Measurements from ENCODE around the gene FN1. TPM values are rescaled to one million over a fixed set of nuclear protein-coding genes. Genes with fewer than 3 reads are reported as not detected.

Gene FN1
- total RNA-seq, 1 donor from 2014 or later: 154 TPM

DNA sequence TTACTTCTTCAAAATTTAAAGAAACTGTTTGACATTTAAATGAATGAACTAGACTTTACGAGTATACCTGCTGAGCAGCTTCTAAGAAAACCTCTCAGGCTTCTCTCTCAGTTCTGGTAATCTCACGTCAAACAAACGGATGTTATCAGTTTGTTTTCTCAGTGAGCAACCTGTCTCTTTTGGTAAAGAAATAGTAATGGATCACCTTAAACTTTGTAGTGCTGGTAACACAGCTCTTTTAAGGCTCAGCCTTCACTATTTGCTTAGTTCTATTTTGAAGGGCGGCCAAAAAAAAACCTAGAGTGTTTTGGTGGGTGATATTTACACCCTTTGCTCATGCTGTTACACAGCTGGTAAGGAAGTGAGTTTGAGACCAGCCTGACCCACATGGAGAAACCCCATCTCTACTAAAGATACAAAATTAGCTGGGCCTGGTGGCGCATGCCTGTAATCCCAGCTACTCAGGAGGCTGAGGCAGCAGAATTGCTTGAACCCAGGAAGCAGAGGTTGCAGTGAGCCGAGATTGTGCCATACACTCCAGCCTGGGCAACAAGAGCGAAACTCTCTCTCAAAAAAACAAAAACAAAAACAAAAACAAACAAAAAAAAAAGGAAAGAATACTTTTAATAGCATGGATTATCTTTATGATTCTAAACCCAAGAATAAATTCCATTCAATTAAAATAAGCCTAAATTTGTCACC is 15.9 kb downstream of the FN1 start:
- intact Hi-C loops (cut with micrococcal nuclease): no loop called here
- Histone ChIP-seq H3K4me3 (no peak overlapping the region), H3K27ac (replicated peaks) (no peak overlapping the region), H3K36me3 (peaks cover 77% of the 10 kb centered on the region), H3K27me3 (ENCODE audit: low read depth) (no peaks in the 10 kb centered on the region), H3K4me1 (no peaks in the 10 kb centered on the region), H3K9me3 (replicated peaks) (no peaks in the 10 kb centered on the region)
- TF ChIP-seq, protein P1, sequence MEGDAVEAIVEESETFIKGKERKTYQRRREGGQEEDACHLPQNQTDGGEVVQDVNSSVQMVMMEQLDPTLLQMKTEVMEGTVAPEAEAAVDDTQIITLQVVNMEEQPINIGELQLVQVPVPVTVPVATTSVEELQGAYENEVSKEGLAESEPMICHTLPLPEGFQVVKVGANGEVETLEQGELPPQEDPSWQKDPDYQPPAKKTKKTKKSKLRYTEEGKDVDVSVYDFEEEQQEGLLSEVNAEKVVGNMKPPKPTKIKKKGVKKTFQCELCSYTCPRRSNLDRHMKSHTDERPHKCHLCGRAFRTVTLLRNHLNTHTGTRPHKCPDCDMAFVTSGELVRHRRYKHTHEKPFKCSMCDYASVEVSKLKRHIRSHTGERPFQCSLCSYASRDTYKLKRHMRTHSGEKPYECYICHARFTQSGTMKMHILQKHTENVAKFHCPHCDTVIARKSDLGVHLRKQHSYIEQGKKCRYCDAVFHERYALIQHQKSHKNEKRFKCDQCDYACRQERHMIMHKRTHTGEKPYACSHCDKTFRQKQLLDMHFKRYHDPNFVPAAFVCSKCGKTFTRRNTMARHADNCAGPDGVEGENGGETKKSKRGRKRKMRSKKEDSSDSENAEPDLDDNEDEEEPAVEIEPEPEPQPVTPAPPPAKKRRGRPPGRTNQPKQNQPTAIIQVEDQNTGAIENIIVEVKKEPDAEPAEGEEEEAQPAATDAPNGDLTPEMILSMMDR (IDR thresholded peaks at IDR 0.05; ENCODE audit: borderline replicate concordance): no peak
- DNase-seq: no peak

DNA sequence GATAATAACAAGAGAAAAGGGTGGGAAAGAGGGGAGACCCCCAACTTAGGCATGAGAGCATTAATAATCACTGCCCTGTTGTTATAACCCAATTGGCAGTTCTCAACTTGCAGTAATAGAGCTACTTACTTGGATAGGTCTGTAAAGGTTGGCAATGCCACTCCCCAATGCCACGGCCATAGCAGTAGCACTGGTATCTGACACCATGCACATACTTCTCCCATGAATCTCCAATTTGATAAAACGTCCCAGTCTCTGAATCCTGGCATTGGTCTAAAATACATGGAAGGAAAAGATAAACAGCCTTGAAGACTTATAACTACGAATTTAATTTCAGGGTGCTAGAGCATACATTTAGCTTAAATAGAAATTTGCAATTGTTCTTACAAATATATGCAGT is 16.8 kb downstream of the FN1 start:
- no peak overlapping the region for H3K27ac ChIP-seq (replicated peaks)
- H3K4me1 ChIP-seq: no peaks in the 10 kb centered on the region
- intact Hi-C loops (cut with micrococcal nuclease): no loop called here
- no peaks in the 10 kb centered on the region for H3K27me3 ChIP-seq (ENCODE audit: low read depth)
- no peak for DNase-seq
- TF ChIP-seq, protein P1 (IDR thresholded peaks at IDR 0.05; ENCODE audit: borderline replicate concordance): no peak
- no peak overlapping the region for H3K4me3 ChIP-seq
- peaks cover 70% of the 10 kb centered on the region for H3K36me3 ChIP-seq
- H3K9me3 ChIP-seq (replicated peaks): no peaks in the 10 kb centered on the region

DNA sequence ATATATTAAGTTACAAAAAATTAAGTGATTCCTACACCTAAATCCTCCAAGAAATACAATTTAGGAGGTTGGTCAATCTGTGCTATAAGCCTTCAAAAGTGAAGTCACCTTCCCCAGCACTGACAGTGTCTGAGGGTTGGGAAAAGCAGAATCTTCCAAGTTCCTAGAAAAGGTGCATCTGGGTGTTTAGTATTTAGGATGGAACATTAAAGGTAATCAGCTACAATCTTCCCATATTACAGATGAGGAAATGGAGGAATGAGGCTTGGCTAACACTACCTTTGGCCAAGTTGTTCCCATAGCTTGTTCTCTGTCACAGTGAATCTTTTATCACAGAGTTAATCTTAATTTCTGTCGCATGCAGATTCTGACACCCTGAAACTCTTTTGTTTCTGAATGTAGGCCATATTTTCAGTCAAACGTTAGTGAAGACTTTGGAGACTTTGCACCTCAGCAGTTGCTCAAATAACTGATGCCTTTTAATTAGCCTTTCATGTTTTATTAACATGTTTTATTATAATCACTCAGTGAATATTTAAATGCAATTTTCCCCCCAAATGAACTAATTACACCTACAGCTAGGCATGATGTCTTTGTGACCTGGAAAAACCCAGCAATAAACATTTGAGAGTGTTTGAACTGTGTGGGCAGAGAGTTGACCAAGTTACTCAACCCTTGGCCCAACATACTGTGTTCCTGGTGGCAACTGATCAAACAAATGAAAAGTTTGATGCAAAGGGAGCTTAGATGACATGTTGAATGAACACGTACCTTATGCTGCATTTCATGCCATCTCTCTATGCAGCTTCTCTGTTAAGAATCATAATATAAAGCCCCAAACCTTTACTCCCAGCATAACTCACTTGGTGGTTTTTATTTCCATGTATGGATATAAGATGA is 17.6 kb downstream of the FN1 start:
- intact Hi-C loops (cut with micrococcal nuclease): no loop called here
- peaks cover 68% of the 10 kb centered on the region for H3K36me3 ChIP-seq

DNA sequence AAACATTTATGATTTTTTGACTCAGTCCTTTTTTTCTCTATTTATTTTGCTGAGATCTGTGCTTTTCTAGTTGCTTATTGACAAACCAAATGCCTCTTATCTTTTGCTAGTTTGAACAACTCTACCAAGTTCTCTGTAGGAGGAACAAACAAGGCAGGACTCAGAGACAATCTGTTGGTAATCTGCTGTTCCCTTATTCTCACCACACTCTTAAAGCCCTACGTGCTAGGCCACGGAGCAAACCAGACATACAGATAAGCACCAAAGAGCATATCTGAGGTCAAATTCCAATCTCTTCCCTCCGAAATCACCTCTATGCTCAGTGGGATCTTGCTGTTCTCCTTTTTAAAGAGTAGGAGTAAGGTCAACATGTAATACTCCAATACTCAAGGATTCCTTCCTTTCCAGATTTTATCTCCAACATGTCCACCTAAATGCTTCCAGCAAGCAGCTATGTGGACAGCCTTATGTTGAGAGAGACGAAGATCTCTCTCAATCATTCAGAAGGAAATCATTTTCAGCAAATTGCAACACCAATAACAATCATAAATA is 18.4 kb downstream of the FN1 start:
- TF ChIP-seq, protein P1 (IDR thresholded peaks at IDR 0.05; ENCODE audit: borderline replicate concordance): no peak
- Histone ChIP-seq H3K4me1 (no peaks in the 10 kb centered on the region), H3K27ac (replicated peaks) (no peak overlapping the region), H3K27me3 (ENCODE audit: low read depth) (no peaks in the 10 kb centered on the region), H3K9me3 (replicated peaks) (no peaks in the 10 kb centered on the region), H3K36me3 (peaks cover 68% of the 10 kb centered on the region), H3K4me3 (no peak overlapping the region)
- intact Hi-C loops (cut with micrococcal nuclease): no loop called here
- DNase-seq: no peak

More for the DNA sequence above, 17.6 kb downstream of the FN1 start:
- H3K4me3 ChIP-seq: no peak overlapping the region
- no peaks in the 10 kb centered on the region for H3K4me1 ChIP-seq
- TF ChIP-seq, protein P1 (IDR thresholded peaks at IDR 0.05; ENCODE audit: borderline replicate concordance): no peak
- no peak overlapping the region for H3K27ac ChIP-seq (replicated peaks)
- DNase-seq: no peak
- no peaks in the 10 kb centered on the region for H3K27me3 ChIP-seq (ENCODE audit: low read depth)
- H3K9me3 ChIP-seq (replicated peaks): no peaks in the 10 kb centered on the region

DNA sequence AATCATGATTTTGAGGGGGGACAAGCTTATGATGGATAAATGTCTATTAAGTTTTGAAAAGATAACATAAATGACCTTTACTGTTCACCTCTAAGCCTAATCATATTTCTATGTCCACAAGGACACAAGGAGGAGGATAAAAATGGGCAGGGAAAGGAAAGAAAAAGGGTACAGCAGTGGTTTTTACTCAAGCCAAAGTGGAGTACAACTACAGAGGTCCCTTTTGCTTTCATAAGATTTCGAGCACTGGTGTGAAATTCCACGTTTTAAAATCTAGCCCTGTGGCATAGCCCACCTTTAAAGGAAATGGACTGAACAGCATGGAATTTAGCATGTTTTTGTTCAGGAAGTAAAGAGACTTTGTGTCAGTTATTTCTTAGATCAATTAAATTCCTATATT is 19.2 kb downstream of the FN1 start:
- peaks cover 59% of the 10 kb centered on the region for H3K36me3 ChIP-seq
- TF ChIP-seq, protein P1 (IDR thresholded peaks at IDR 0.05; ENCODE audit: borderline replicate concordance): no peak
- intact Hi-C loops (cut with micrococcal nuclease): no loop called here
- no peak for DNase-seq
- H3K9me3 ChIP-seq (replicated peaks): no peaks in the 10 kb centered on the region
- H3K27ac ChIP-seq (replicated peaks): no peak overlapping the region
- H3K4me1 ChIP-seq: no peaks in the 10 kb centered on the region
- no peak overlapping the region for H3K4me3 ChIP-seq
- H3K27me3 ChIP-seq (ENCODE audit: low read depth): no peaks in the 10 kb centered on the region
